GM21619 (cell line): ENCODE data around the gene SLC34A2.
A peak's percentile ranks its signal among the peaks of the same experiment; 100 is the strongest.

Experiments used
- ATAC-seq: cut with Tn5 transposase; IDR thresholded peaks from one replicate; pipeline ENCODE4 v1.9.1; 2021; ENCODE audit not compliant: unreplicated experiment

The SLC34A2 gene

GRCh38 chr4:25722964-25723363 is 67.3 kb downstream of the SLC34A2 start:
- no peak for ATAC-seq

- no peak for ATAC-seq
These were observed 67.8 kb downstream of the SLC34A2 start for GRCh38 chr4:25723409-25723808.

DNA sequence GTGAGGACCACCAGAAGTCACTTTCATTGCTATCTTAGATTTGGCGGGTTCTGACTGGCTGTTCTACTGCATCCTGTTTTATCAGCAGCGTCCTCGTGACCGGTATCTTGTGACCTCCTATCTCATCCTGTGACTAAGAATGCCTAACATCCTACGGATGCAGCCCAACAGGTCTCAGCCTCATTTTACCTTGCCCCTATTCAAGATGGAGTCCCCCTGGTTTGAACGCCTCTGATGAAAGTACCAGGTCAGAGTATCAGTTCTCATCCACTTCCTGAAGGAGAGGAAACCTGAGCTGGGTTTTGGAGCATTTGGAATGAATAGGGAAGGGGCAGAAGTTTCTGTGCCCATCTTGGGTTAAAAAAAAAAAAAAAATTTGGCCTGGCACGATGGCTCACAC is 70.2 kb downstream of the SLC34A2 start:
- no peak for ATAC-seq

GRCh38 chr4:25727711-25728493 is 72.3 kb downstream of the SLC34A2 start:
- peak; percentile 55 for ATAC-seq
